Fibroblast of mammary gland (primary cell): Measurements from ENCODE around the gene ZSCAN31.

ENCODE experiments used
- DNase-seq: peaks from one replicate; pipeline ENCODE4 v3.0.0-alpha.2; 2010; ENCODE audit warnings: low read depth
- H3K4me3 ChIP-seq: 2 replicates; pipeline ENCODE4 v1.5.1; 2011; ENCODE audit warnings: low read depth, mild to moderate bottlenecking, low read length, moderate library complexity; ENCODE audit not compliant: control insufficient read depth
- TF ChIP-seq, protein P1 (sequence below): conservative IDR thresholded peaks from 2 replicates; pipeline ENCODE4 v1.5.1; 2011; ENCODE audit warnings: low read depth, low read length, inconsistent platforms; ENCODE audit not compliant: control insufficient read depth, insufficient read depth

The ZSCAN31 gene

DNA sequence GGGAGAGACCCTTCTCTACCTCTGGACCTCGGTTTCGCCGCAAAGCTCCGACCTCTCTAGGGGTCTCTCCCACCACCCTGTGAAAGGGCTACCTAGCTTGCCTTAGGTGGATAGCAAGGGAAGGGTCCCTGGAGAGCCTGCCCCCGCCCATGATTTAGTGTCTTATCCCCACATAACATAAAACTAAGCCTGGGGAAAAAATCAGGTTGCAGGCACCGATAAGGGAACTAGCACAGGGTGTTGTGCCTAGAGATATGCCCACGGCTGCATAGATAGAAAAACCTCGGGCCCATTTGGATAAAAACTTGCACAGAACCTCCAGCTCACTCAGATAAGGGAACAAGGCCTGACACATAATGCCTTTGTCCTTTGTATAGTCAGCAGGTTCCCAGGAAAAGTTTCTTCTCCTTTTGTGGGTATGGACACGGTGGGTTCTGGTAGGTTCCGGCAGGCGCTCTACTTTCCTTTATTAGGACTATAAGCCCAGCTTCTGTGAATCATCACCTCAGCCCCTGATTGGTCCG lies 846 bp downstream of the ZSCAN31 start:
- H3K4me3 ChIP-seq = peak overlapping the region; percentile 77
- DNase-seq = no peak
- TF ChIP-seq, protein P1, sequence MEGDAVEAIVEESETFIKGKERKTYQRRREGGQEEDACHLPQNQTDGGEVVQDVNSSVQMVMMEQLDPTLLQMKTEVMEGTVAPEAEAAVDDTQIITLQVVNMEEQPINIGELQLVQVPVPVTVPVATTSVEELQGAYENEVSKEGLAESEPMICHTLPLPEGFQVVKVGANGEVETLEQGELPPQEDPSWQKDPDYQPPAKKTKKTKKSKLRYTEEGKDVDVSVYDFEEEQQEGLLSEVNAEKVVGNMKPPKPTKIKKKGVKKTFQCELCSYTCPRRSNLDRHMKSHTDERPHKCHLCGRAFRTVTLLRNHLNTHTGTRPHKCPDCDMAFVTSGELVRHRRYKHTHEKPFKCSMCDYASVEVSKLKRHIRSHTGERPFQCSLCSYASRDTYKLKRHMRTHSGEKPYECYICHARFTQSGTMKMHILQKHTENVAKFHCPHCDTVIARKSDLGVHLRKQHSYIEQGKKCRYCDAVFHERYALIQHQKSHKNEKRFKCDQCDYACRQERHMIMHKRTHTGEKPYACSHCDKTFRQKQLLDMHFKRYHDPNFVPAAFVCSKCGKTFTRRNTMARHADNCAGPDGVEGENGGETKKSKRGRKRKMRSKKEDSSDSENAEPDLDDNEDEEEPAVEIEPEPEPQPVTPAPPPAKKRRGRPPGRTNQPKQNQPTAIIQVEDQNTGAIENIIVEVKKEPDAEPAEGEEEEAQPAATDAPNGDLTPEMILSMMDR = no peak

DNA sequence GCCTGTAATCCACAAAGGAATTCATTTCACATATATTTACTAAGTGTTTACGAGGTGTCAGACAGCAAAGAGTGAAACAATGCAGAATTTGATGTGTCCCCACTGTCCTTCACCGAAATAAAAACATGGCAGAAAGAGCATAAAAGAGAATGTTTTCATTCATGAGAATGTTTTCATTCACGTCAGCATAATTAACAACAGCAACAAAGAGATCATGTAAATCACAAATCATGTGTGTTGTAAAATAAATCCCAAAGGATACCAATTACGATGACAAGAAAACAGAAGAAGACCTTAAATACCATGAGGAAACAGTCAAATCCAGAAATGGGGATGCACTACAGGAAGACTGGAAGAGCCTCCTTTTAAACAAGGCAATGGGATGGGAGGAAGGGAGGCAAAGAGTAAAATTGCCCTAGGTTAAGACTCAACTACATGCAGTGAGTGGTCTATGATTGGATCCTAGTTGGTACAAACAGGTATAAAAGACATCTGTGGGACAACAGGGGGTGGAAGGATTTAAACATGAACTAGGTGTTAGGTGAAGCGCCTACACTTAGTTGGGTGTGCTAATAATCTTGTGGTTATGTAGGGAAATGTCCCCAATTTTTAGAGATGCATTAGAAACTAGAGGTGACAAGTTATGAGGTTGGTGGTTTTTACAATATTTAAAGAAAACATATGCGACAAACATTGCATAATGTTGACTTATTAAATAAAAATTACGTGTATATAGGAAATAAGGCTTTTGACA lies 1.5 kb downstream of the ZSCAN31 start:
- no peak overlapping the region for H3K4me3 ChIP-seq
- TF ChIP-seq, protein P1 = no peak
- no peak for DNase-seq

DNA sequence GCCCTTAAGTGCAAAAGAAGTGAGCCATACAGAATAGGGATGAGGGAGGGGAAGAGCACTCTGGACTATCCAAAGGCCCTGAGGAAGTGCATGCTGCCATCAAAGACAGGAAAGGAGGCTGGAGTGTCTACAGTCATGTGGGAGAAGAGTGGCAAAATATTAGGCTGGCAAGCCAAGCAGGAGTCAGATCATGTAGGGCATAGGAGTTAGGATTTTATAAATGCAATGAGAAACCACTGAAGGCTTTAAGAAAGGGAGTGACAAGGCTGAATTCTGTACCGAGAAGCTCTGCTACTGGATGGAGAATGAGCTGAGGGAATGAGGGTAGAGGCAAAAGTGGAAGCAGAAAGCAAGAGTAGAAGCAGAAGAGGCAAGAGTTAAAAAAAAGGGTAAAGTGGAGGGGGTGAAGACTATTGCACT lies 2.3 kb downstream of the ZSCAN31 start:
- H3K4me3 ChIP-seq = no peak overlapping the region
- DNase-seq = no peak
- TF ChIP-seq, protein P1 = no peak

DNA sequence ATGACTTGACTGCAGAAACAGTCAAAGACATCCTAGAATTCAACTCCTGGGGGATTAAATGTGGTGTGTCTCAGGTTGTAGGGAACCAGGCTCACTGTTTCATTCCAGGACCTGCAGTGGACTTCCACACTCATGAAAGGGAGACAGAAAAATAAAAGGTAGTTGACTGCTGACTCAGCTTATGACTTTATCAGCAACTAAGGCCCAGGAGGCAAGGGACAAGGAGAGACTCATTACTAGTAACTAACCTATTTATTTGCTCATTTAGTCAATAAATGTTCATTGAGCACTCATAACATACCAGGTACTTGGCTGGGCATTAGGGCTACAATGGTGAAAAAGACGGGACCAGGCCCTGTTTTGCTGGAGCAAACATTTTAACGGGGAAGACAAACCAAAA lies 2.9 kb downstream of the ZSCAN31 start:
- no peak for DNase-seq
- TF ChIP-seq, protein P1 = no peak
- H3K4me3 ChIP-seq = no peak overlapping the region

DNA sequence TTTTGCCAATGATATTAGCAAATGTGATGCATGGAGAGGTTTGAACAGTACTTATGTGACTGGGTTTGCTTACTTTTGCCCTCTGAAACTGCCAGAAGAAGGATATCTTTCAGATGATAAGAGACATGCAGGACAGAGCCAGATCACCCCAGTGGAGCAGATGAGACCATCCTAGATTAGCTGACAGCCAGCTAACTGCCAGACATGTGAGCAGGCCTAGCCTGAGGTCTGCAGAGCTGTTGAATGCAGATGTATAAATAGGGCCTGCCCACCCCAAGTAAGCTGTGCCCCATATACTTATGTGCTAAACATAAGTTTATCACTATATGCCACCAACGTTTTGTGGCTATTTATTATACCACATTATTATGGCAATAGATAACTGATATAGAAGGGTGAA lies 5.9 kb downstream of the ZSCAN31 start:
- TF ChIP-seq, protein P1 = no peak
- no peak overlapping the region for H3K4me3 ChIP-seq
- DNase-seq = no peak

DNA sequence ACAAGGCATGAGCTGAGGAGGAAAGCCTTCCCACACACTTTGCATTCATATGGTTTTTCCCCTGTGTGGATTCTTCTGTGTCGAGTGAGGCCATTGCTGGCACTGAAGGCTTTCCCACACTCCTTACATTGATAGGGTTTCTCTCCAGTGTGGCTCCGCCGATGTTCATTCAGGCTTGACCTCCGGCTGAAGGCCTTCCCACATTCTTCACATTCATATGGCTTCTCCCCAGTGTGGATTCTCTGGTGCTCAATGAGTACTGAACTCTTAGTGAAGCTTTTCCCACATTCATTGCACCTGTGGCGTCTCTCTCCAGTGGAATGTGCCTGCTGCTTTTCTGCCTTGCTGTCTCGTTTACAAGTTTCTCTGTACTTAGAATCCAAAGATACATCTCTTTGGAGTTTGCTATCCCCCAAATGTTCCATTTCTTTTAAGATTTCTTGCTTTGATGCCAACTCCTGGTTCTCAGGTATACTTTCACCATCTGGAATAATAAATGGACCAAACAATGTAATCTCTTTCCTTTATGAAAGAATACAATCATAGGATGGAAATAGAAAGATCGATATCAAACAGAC lies 9.5 kb downstream of the ZSCAN31 start:
- TF ChIP-seq, protein P1 = no peak
- no peak for DNase-seq
- no peak overlapping the region for H3K4me3 ChIP-seq
